Effector CD8-positive, alpha-beta T cell (primary cell): ENCODE measurements around the gene NEBL.

Experiments used
- DNase-seq: peaks from one replicate; lab custom pipeline; 2025; lab: John Stamatoyannopoulos, UW

The NEBL gene

DNA sequence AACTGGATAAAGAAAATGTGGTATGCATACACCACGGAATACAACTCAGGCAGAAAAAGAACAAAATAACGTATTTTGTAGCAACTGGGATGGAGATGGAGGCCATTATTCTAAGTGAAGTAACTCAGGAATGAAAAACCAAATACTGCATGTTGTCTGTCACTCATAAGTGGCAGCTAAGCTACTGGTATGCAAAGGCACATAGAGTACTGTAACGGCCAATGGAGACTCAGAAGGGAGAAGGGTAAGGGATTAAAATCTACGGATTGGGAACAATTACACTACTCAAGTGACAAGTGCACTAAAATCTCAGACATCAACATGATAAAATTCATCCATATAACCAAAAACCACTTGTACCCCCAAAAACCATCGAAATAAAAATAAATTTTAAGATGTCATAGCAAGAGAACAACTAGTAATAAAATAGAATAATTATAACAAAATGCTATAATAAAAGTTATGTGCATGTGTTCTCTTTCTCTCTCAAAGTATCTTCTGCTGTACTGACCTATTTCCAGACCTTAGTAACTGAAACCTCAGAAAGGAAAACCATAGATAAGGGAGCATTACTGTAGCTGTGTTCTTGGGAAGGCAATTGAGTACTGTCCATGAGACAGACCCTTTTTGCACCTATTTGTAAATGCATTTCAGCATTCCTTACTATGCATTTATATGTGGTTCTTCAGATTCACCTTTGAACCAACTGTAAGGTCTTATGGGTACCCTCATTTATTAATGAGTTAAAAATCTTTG lies 6.7 kb upstream of the NEBL start:
- DNase-seq, result no peak

- DNase-seq, result no peak
These were observed 4.0 kb upstream of the NEBL start for GRCh38 chr10:20901110-20901509.

DNA sequence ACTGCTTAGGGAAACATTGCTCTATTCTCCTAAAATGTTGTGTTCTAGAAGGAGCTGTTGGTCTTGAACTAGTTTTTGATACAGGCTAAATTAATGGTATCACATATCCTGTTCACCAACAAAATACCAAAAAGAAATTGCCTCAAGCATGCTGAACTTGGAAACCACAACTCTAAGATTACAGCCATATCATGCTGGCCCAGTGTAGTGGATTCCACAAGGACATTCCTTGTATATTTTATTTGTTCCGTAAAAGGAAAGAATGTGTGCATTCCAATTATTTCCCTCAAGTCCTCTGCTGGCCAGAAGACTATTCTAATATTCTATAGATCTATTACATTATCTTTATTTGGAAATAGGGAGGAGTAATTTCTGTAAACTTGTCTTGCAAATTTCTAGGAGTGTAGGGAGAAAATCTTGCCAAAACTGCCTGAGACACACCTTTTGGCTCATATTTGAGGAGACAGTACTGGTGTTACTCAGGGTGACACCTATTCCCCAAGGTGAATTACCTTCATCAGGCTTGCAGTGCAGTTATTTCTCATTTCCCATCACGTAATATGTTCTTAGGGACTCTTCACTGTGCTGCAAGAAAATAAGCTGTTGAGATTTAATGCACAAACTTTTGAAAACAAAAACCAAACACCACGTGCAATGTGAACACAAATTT lies 1.9 kb upstream of the NEBL start:
- DNase-seq, result no peak

DNA sequence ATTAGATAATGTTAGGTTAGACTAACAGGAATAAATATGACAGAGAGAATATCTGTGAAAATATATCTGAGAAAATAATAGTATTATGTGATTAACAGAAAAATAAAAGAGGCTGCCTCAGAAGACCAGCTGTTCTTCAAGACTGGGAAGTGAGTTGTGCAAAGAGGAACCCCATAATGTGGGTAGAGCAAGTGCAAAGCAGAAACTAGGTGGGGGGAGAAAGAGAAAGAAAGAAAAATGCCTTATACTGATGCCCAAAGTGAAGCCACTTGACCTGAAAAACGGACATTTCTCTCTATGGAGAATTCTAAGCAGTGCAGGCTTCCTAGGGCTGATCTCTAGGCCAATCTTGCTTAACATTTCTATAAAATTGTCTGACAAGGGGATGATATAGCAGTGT lies 3.8 kb downstream of the NEBL start:
- DNase-seq, result no peak

GRCh38 chr10:20892796-20893195 lies 4.3 kb downstream of the NEBL start:
- DNase-seq, result no peak

DNA sequence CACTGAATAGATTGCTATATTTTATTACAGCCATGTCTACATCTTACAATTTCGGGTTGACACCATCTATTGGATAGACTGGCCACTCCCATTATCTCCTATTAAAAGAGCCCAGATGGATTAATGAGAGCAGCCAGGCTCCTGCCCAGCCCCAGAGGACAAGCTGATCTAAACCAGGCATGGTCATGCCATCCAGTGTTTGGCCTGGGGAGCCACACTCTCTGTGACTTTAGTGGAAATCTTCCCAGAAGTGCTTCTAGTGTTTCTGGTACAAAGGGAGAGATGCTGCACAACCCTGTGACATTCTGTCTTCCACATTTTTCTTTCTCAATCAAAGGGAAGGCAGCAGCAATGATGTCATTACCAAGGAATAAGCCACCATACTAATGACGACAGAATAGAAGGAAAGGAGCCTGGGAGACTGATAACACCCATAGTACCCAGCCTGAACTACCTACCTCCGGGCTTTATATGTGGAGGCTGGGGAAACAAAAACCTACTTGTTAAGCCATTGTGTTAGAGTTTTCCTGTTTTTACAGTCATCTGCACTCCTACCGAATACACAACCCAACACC lies 5.0 kb downstream of the NEBL start:
- DNase-seq, result no peak

- DNase-seq, result no peak
These were observed 5.8 kb downstream of the NEBL start for GRCh38 chr10:20891338-20891714.

- no peak for DNase-seq
These were observed 6.4 kb downstream of the NEBL start for GRCh38 chr10:20890491-20891337.

- DNase-seq, result no peak
These were observed 7.1 kb downstream of the NEBL start for GRCh38 chr10:20890009-20890408.

DNA sequence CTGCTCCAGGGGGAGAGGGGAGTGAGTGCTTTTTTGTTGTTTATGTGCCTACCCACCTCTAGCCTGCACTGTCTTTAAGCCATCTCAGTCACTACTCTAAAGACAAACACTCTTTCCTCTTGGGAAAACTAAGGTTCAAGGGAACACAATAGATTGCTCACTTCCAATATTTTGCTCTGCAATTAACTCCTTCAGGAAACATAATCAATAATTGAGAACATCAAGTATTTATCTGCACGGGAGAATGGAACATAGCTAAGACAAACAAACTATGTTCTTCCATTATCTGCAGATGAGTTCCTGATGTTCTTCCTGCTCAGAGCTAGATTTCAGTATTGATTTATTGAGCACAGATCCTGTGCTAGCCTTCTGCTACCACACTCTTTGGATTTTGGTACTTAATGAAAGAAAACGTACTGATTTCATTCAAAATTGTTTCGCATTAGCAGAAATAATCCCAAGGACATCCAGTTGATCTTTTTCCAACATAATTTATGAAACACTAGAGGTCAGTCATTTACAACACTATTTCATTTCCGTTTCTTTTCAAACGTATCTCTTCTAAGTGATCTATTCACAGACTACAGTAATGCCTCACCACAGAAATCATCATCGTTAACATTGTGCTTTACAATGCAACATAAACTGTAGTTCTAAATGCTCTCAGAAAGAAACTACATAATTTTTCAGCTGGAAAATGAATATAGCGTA lies 8.3 kb downstream of the NEBL start:
- no peak for DNase-seq

DNA sequence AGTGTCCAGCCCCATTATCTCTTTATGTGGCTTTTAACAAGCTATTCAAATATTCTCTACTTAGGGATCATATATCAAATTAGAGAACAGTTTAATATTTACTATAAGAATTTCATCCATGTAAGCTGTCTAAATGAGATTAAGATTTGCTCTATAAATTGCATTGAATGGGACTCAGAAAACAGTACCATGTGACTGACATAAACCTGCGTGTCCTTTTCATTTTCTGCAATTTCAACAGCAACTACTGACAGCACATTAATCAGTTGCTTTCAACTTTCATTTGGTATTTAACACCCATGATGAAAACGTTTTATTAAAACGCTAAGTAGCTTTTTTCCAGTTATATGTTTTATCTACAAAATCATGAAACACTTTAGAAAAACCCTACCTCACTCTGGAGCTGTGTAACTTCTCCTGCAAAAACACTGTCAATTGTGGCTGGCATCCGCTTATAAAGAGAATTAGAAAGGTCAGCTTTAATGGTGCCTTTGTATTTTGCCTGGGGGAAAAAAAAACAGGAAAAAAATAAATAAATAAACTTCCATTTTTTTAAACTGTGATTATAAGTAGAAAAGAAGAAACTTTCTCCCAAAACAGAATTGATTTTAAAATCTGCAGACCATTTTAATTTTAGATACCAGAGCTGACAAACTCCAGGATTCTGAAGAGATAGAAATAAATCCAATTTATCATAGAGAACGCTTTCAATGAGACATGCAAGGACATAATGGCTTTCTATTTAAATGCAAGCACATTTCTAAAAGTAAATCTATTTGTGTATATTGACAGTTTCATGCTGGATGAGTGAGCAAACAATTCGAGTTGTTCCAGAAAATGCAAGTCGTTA lies 9.2 kb downstream of the NEBL start:
- no peak for DNase-seq

DNA sequence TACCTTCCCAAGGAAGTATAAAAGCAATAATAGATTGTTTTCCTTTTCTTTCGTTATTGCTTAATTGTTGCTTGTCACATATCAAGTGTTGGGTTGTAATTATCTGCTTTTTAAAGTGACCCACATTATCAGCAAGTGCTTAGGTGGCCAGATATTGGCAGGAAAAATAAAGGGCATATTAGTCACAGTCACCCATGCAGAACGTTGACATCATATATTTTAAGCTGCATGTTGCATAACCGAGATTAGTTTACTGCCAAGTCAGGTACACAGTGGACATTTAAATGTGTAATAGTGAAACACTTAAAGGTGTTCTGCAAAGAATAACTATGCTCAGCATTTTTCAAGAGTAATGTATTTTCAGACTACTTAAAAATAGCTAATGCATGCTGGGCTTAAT lies 11.4 kb downstream of the NEBL start:
- no peak for DNase-seq

- DNase-seq, result no peak
These were observed 13.6 kb downstream of the NEBL start for GRCh38 chr10:20883552-20883951.

DNA sequence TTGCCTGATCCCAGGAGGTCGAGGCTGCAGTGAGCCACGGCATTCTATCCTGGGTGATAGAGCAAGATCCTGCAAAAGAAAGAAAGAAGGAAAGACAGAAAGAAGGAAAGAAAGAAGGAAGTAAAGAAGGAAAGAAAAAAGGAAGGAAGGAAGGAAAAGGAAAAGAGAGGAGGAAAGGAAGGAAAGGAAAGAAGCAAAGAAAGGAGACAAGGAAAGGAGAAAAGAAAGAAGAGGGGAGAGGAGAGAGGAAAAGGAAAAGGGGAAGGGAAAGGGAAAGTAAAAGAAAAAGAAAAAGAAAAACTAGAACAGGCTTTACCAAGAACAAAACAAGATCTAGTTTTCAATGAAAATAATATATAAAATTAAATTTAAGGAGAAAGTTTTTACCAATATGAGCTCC lies 15.0 kb downstream of the NEBL start:
- DNase-seq, result no peak

DNA sequence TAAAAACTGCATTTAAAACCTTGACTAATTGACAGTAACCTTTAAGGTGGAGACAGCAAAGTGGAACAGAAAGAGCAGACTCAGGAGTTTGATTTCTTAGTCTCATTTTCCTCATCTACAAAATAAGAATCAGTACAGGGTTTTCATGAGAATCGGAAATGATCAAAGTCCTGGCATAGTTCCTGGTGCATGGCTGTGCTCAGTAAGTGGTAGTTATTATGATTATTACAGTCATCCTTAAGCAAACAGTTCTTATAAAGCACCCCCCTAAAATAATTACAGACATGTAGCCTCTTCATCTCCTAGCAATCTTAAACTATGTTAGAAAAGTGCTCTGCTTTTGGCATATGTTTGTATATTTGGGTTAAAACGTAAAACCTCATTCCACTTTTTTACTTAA lies 18.0 kb downstream of the NEBL start:
- no peak for DNase-seq

- no peak for DNase-seq
These were observed 18.8 kb downstream of the NEBL start for GRCh38 chr10:20877986-20878983.

DNA sequence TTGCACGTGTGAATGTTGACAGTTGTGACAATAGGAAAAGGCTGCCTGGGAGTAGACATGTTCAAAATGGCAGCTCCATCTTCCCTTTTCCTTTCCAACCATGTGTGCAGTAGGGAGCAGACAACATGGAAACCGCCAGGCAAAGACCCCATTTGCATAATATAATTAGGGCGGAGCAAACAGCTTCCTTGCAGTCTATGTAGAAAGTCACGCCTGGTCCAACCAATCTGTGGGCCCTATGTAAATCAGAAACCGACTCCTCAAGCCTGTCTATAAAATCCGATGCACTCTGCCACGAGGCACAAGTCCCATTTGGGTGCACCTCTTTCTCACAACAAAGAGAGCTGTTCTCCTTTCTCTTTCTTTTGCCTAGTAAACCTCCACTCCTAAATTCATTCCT lies 19.6 kb downstream of the NEBL start:
- DNase-seq, result no peak

DNA sequence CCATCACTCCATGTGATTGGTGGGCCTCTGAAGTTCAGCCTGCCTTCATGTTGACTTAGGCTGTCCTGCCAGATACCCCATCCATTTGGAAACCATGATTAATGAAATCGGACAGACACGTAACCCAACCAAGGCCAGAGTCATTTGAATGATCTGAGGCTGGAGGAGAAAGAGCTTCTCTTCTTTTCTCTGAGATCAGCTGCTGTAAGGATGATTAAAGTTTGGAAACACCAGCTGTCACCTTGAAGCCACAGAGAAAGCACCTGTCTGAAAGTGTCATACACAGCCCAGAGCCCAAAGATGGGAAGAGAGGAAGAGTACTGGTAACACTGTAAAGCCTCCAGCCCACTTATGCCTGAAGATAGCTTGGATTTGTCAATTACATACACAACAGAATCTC lies 22.9 kb downstream of the NEBL start:
- DNase-seq, result no peak

DNA sequence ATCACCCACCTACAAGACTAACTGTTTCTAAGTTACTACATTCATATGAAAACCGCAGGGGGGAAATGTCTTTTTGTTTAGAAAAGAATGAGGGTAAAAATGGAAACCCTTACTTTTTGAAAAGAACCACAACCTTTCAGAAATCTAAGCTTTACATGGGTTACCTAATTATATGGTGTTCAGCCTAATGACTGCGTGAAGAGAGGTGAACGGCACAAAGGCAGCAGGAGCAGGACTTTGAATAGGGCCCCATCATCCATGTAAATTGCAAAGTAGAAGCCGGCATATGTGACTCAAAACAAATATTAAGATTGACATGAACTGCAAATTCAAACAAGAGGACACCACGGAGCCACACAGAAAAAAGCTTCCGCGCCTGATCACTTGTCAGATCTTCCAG lies 25.1 kb downstream of the NEBL start:
- no peak for DNase-seq

DNA sequence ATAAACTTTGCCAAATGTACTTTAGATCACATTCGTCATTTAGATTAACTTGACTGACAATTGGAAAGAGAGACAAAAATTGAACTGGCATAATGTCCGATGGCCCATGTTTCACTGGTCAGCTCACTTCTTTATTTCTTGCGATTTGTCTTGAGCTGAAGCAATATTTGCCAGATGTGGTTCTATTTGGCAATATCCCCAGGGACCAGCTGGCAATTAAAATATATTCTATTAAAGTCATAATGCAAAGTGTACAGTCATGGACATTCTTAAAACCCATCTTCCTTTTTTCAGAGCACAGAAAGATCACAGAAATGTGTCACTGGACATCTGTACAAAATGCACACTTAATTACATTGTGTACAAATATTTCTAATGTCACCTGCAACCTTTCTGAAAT lies 26.3 kb downstream of the NEBL start:
- DNase-seq, result no peak
